GM19328 (cell line): ENCODE measurements around the gene S100P.
A peak's percentile ranks its signal among the peaks of the same experiment; 100 is the strongest.

Source experiments
- ATAC-seq: cut with Tn5 transposase; IDR thresholded peaks from one replicate; pipeline ENCODE4 v1.9.1; 2021; ENCODE audit warnings: mild to moderate bottlenecking, moderate library complexity; ENCODE audit not compliant: unreplicated experiment

S100P gene

DNA sequence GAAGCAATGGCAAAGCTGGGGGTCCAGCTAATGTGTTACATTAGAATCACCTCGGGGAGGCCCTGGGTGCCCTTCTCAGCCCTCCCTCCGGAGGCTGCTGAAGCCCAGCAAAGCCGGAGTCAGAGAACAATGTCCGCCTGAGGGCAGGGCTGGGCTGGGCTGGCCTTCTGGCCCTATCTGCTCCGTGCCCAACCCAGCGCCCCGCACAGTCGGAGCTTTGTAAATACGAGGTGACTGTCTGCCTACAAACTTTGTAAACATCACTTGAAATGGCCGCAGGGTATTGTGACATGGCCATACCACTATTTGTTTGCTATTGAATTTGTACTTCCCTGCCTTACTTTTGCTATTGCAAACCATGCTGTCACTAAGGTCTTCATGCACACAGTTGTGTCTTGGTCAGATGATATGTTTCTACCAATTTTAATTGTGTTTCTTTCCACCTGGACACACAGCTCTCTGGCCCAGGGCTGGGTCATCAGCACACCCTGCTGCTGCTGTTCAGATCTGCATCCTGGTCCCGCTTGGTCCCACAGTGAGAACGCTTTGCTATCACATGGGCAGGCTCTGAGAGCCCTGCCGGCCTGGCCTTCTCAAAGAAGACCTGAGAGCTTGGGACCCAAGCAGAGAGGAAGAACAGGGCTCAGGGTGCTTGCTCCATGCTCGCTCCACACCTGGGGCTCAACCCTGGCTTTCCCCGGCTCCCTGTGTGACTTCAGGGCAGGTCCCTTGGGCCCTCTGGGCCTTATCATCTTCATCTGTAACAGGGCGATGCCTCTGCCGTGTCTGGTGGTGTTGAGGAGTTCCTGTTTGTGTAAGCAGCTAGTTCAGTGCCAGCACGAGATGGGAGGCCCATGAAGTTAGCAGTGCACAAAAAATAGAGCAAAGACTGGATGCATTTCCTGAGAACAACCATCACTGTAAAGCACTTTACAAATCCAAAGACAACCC lies 2.3 kb downstream of the S100P start:
- ATAC-seq = no peak

DNA sequence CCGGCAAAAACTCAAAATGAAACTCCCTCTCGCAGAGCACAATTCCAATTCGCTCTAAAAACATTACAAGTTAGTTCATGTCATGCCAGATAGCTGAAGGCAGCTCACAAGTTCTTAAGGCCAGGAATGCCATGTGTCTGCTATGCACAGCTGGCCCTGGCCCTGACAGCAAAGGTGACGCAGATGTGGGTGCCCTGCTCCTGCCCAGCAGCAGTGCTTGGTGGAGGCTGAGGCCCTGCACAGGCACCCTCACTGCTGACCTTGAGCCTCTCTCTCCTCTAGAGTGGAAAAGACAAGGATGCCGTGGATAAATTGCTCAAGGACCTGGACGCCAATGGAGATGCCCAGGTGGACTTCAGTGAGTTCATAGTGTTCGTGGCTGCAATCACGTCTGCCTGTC lies 2.9 kb downstream of the S100P start:
- no peak for ATAC-seq

GRCh38 chr4:6697131-6697530 lies 3.5 kb downstream of the S100P start:
- no peak for ATAC-seq

GRCh38 chr4:6699388-6699787 lies 5.7 kb downstream of the S100P start:
- ATAC-seq = no peak

- ATAC-seq = no peak
These were observed 6.2 kb downstream of the S100P start for GRCh38 chr4:6699903-6700302.

GRCh38 chr4:6701371-6701770 lies 7.7 kb downstream of the S100P start:
- no peak for ATAC-seq

- no peak for ATAC-seq
These were observed 9.1 kb downstream of the S100P start for GRCh38 chr4:6702761-6703160.

GRCh38 chr4:6703786-6704185 lies 10.1 kb downstream of the S100P start:
- ATAC-seq = no peak

- no peak for ATAC-seq
These were observed 12.0 kb downstream of the S100P start for GRCh38 chr4:6705646-6706045.

DNA sequence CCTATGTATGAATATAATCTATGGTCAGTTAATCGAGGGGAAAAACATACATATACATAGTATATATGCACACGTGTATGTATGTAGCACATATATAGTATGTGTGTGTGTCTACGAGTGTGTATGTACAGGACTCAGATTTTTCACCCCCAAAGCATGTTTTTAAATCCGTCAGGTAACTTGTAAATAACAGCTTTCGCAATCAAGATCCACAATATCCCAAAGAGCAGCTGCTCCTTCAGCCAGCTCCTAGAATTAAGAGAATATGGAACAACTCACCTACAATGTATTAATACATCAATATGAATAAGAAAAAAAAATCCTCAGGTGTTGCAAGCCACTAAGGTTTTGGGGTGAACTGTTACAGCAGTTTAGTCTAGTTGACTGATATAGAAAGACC lies 12.5 kb downstream of the S100P start:
- no peak for ATAC-seq

DNA sequence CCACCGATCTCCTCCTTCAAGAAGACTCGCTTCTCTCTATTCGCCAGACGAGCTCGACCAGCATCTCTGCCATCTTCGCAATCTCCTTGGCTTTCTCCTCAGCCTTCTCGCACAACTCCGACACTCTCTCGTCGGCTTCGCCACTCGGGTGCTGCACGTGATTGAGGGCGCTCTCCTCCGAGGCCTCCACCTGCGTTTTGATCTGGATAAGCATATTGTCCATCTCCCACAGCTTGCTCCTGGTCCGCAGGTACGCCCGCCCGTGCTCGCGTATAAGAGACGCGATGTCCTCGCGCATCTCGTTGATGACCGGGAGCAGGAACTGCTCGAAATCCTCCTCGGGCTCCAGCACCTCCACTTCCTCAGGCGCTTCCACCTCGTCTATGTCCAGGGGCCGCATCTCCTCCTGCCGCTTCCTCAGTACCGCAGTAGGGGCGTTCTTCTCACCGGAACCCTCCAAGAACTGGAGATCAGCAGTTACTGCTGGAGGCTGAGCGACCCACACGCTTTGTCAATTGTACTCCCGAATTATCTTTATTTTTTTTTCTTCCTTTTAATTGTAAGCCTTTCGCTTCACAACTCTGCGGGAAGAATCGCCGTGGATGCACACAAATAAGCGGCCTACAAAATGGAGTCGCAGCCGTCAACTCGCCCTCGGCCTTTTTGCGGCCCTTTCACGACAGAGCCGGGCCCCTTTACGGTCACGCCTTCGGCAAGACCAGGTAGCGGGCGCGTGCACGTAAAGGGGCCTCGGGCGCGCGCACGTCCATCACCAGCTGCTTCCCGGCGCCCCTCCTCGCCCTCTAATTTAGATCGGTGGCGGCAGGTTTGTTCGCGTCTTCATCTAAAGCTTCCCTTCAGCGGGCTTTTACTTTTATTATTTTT lies 15.8 kb downstream of the S100P start, which contains the start of gene MRFAP1L1:
MRFAP1L1 (minus strand) TSS at position 636 of the 885 bp plus-strand sequence; CDS start at position 400, 236 bp downstream.
- ATAC-seq = peak; percentile 57

DNA sequence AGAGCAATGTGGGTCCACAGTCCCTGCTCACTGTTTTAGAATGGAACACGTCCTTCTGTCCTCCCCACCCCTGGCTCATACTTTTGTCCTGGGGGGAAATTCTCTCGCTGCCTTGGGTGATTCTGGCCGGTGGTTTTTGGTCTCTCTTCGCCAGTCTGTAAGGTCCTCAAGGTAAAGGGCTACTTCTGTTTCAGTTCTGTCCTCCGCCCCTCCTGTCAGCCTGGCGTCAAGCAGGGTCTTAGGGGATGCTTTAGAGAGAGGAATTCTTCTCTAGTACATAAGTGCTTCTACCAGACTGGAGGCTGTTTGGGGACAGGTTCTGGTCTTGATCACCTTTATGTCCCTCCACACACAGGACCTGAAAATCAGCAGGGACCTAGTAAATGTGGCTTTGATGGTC lies 16.6 kb downstream of the S100P start:
- ATAC-seq = peak; percentile 16

DNA sequence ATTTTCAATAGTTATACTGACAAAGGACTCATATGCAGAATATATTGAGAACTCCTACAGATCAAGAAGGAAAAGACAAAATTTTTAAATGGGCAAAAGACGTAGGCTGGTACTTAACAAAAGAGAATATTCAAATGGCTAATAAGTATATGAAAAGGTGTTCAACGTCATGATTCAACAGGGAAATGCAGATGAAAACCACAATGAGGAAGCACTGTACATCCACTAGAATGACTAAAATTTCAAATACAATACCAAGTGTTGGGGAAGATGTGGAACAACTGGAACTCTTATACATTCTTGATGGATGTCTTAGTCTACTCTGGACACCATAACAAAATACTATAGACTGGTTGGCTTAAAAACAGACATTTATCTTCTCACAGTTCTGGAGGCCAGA lies 17.3 kb downstream of the S100P start:
- ATAC-seq = no peak

- ATAC-seq = no peak
These were observed 21.3 kb downstream of the S100P start for GRCh38 chr4:6714954-6715353.

DNA sequence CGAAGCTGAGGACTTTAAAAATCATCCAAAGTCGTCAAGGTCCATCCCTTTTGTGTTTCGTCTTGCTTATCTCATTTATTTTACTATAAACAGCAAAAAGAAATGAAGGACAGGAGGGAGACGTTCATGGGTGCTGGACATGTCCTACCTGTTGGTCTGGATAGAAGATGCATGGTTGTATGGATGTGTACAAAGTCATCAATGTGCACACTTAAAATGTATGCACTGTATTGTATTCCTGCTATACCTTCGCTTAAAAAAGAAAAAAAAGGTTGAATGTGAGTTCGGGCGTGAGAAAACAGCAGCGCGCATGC lies 22.0 kb downstream of the S100P start:
- no peak for ATAC-seq

DNA sequence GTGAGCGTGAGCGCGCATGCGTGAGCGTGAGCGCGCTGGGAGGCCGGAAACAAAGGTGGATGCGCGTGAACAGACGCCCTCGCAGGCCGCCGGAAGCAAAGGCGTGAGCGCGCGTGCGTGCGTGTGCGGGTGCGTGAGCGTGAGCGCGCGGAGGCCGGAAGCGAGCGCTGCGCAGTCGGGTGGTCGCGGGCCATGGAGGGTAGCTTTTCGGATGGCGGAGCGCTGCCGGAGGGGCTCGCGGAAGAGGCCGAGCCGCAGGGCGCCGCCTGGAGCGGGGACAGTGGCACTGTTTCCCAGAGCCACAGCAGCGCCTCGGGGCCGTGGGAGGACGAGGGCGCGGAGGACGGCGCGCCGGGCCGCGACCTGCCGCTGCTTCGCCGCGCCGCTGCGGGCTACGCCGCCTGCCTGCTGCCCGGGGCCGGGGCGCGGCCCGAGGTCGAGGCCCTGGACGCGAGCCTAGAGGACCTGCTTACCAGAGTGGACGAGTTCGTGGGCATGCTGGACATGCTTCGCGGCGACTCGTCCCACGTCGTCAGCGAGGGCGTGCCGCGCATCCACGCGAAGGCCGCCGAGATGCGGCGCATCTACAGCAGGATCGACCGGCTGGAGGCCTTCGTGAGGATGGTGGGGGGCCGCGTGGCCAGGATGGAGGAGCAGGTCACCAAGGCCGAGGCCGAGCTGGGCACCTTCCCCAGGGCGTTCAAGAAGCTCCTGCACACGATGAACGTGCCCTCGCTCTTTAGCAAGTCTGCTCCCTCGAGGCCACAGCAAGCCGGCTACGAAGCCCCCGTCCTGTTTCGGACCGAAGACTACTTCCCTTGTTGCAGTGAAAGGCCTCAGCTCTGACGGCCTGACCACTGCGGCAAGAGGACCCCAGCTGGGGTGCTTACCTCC lies 22.6 kb downstream of the S100P start, which contains the start of gene BLOC1S4:
BLOC1S4 (plus strand) TSS at position 157 of the 894 bp plus-strand sequence; CDS start at position 193, 36 bp downstream.
- ATAC-seq = peak; percentile 80

GRCh38 chr4:6716958-6717655 lies 23.4 kb downstream of the S100P start:
- no peak for ATAC-seq

DNA sequence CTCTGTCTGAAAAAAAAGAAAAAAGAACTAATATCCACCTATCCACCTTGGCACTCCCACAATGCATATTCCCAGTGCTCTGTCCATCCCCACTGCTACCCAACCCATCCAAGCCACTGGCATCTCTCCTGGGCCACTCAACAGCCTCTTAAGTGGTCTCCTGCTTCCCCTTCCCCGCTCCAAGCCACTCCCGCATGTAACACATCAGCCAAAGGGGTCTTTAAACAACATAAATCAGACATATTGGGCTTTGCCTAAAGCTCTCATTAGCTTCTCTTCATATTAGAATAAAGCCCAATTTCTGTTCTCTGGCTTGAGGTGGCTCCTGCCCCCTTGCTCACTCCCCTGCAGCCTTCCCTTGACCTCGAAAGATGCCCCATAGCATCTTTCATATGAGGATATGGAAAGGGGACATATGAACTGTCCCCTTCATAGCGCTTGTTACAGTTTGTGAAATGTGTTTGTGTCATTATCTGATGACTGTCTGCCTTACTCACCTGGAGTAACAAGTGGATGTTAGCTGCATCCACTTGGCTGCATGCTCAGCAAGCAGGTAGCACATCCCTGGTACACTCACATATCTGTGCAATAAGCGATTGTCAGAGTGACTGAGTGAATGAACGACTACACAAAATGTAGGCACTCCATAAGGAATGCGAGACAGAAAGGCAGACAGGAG lies 25.4 kb downstream of the S100P start:
- ATAC-seq = no peak

DNA sequence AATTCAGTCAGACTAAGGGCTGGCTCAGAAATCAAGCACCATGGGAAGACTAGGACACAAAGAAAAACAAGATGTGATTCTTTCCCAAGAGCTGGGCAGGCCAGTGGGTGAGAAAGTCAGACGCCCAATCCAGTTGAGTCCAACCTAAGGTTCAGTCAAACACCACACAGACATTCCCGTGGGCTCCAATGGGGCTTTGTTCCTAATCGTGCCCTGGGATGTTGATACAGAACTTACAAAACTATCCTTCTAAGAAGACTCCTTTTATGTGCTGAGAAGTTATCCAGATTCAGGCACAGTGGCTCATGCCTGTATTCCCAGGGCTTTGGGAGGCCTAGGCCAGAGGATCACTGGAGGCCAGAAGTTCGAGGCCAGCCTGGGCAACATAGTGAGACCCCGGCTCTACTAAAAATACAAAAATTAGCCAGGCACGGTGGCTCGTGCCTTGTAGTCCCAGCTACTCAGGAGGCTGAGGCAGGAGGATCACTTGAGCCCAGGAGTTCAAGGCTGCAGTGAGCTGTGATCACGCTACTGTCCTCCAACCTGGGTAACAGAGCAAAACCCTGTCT lies 26.0 kb downstream of the S100P start:
- ATAC-seq = no peak
